Sigmoid colon (tissue), 4 donors: ENCODE measurements around the gene CT45A10.

Source experiments
- CTCF ChIP-seq, 4 experiments: fragments of 450-650 bp in 3 of 4; fragments of 200-600 bp in 1 of 4; IDR thresholded peaks; one replicate each; pipeline ENCODE4 v1.5.1; 2016 to 2019; ENCODE audit warnings: antibody characterized with exemption in 4 of 4, mild to moderate bottlenecking in 3 of 4, moderate library complexity in 2 of 4
- POLR2AphosphoS5 ChIP-seq, 4 donors: sonication (generic); formaldehyde crosslinking; IDR thresholded peaks; one replicate each; pipeline ENCODE4 v1.6.1; 2017; ENCODE audit warnings: antibody characterized with exemption in 4 of 4

- TF ChIP-seq CTCF (IDR thresholded peaks at IDR 0.05) = no peak
- TF ChIP-seq POLR2AphosphoS5 (IDR thresholded peaks at IDR 0.05) = no peak
These were observed 3.1 kb downstream of the CT45A10 start for GRCh38 chrX:135890087-135890585.
